WTC11 (cell line): ENCODE results near the gene RAB34. TPM values are rescaled to one million over a fixed set of nuclear protein-coding genes. Genes with fewer than 3 reads are reported as not detected.
A peak's percentile ranks its signal among the peaks of the same experiment; 100 is the strongest.

Source experiments
- ATAC-seq: fragments of 200-7000 bp; cut with Tn5 transposase; 2 replicates; pipeline ENCODE4 v1.10.0; 2021; ENCODE audit warnings: mild to moderate bottlenecking, moderate library complexity
- CTCF ChIA-PET: fragments of 300-600 bp; sonication (Branson Sonifier 250); formaldehyde crosslinking; loops from one replicate; lab custom pipeline; 2021; ENCODE audit warnings: antibody characterized with exemption; lab: Charles Lee
- POLR2A ChIA-PET: fragments of 350-600 bp; sonication (Branson Sonifier 250); formaldehyde crosslinking; loops from one replicate; lab custom pipeline; 2021; ENCODE audit warnings: antibody characterized with exemption; lab: Charles Lee
- DNase-seq: peaks from one replicate; pipeline ENCODE4 v3.0.0; 2021; ENCODE audit warnings: low spot score
- H3K27ac Mint-ChIP-seq: 2 replicates; pipeline ENCODE4 v1.8.0; 2021; ENCODE audit warnings: mixed read lengths
- H3K27me3 Mint-ChIP-seq: 2 replicates; pipeline ENCODE4 v1.8.0; 2021; ENCODE audit warnings: low read depth, mild to moderate bottlenecking, moderate library complexity, mixed read lengths
- H3K36me3 Mint-ChIP-seq: 2 replicates; pipeline ENCODE4 v1.8.0; 2021; ENCODE audit warnings: mixed read lengths
- H3K4me1 Mint-ChIP-seq: 2 replicates; pipeline ENCODE4 v1.8.0; 2022; ENCODE audit warnings: mixed read lengths
- H3K4me3 Mint-ChIP-seq: 2 replicates; pipeline ENCODE4 v1.8.0; 2021; ENCODE audit warnings: mild to moderate bottlenecking, moderate library complexity, mixed read lengths
- H3K9me3 Mint-ChIP-seq: 2 replicates; pipeline ENCODE4 v1.8.0; 2021; ENCODE audit warnings: mixed read lengths
- CDX4 ChIP-seq: fragments of 250-450 bp; sonication (Bioruptor Pico); IDR thresholded peaks from 2 replicates; pipeline ENCODE4 v1.9.0; 2021; ENCODE audit warnings: moderate library complexity, mild to moderate bottlenecking, inconsistent platforms, borderline replicate concordance
- ELF4 ChIP-seq: sonication (generic); formaldehyde crosslinking; IDR thresholded peaks from 2 replicates; pipeline ENCODE4 v1.8.1; 2022; ENCODE audit warnings: low read depth, mild to moderate bottlenecking, moderate library complexity, missing genetic modification reagents
- ERG ChIP-seq: fragments of 250-450 bp; sonication (Bioruptor Pico); IDR thresholded peaks from 2 replicates; pipeline ENCODE4 v1.8.0; 2021; ENCODE audit warnings: mild to moderate bottlenecking
- FOXP1 ChIP-seq: sonication (generic); formaldehyde crosslinking; IDR thresholded peaks from 2 replicates; pipeline ENCODE4 v1.8.0; 2022; ENCODE audit warnings: missing genetic modification reagents, mild to moderate bottlenecking, moderate library complexity, borderline replicate concordance
- OVOL2 ChIP-seq: fragments of 250-450 bp; sonication (Bioruptor Pico); IDR thresholded peaks from 2 replicates; pipeline ENCODE4 v1.9.0; 2021; ENCODE audit warnings: mild to moderate bottlenecking, borderline replicate concordance
- RORB ChIP-seq: fragments of 250-450 bp; sonication (Bioruptor Pico); IDR thresholded peaks from 2 replicates; pipeline ENCODE4 v1.9.0; 2021; ENCODE audit warnings: mild to moderate bottlenecking
- TCF7 ChIP-seq: sonication (generic); formaldehyde crosslinking; IDR thresholded peaks from 2 replicates; pipeline ENCODE4 v1.8.0; 2022; ENCODE audit warnings: mild to moderate bottlenecking, low read depth, missing genetic modification reagents, moderate library complexity
- TEAD1 ChIP-seq: sonication (generic); formaldehyde crosslinking; IDR thresholded peaks from 2 replicates; pipeline ENCODE4 v1.8.0; 2022; ENCODE audit warnings: mild to moderate bottlenecking, missing genetic modification reagents
- TP53 ChIP-seq: sonication (generic); formaldehyde crosslinking; IDR thresholded peaks from 2 replicates; pipeline ENCODE4 v1.8.1; 2023; ENCODE audit warnings: mild to moderate bottlenecking, missing genetic modification reagents
- ZNF219 ChIP-seq: sonication (generic); formaldehyde crosslinking; IDR thresholded peaks from 2 replicates; pipeline ENCODE4 v1.8.0; 2023; ENCODE audit warnings: missing genetic modification reagents, mild to moderate bottlenecking, borderline replicate concordance
- ZNF671 ChIP-seq: fragments of 250-450 bp; sonication (Bioruptor Pico); IDR thresholded peaks from 2 replicates; pipeline ENCODE4 v1.8.0; 2021; ENCODE audit warnings: mild to moderate bottlenecking
- total RNA-seq: library from RNA; stranded (reverse); gene quantifications from 3 replicates; pipeline ENCODE4 v1.2.3, GENCODE V29; 2021
- TF ChIP-seq, protein P1 (sequence below): sonication (generic); formaldehyde crosslinking; IDR thresholded peaks from 2 replicates; pipeline ENCODE4 v1.8.0; 2022; ENCODE audit warnings: mild to moderate bottlenecking, missing genetic modification reagents
- TF ChIP-seq, protein P2 (sequence below): sonication (generic); formaldehyde crosslinking; IDR thresholded peaks from 2 replicates; pipeline ENCODE4 v1.8.0; 2023; ENCODE audit warnings: mild to moderate bottlenecking, missing genetic modification reagents
- TF ChIP-seq, protein P3 (sequence below): sonication (generic); formaldehyde crosslinking; IDR thresholded peaks from 2 replicates; pipeline ENCODE4 v1.8.1; 2023; ENCODE audit warnings: mild to moderate bottlenecking, missing genetic modification reagents

RAB34 gene
- total RNA-seq, 1 experiment from 2014 or later, result 181 TPM

GRCh38 chr17:28717578-28718332, at the start of gene RAB34 (continued):
- TF ChIP-seq, protein P1, sequence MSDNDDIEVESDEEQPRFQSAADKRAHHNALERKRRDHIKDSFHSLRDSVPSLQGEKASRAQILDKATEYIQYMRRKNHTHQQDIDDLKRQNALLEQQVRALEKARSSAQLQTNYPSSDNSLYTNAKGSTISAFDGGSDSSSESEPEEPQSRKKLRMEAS (CRISPR knock-in tag), result peak; percentile 58; the same call in 1 of the 2 replicates
- TF ChIP-seq TEAD1 (CRISPR knock-in tag), result peak; percentile 17; the same call in 1 of the 2 replicates
- TF ChIP-seq, protein P2, sequence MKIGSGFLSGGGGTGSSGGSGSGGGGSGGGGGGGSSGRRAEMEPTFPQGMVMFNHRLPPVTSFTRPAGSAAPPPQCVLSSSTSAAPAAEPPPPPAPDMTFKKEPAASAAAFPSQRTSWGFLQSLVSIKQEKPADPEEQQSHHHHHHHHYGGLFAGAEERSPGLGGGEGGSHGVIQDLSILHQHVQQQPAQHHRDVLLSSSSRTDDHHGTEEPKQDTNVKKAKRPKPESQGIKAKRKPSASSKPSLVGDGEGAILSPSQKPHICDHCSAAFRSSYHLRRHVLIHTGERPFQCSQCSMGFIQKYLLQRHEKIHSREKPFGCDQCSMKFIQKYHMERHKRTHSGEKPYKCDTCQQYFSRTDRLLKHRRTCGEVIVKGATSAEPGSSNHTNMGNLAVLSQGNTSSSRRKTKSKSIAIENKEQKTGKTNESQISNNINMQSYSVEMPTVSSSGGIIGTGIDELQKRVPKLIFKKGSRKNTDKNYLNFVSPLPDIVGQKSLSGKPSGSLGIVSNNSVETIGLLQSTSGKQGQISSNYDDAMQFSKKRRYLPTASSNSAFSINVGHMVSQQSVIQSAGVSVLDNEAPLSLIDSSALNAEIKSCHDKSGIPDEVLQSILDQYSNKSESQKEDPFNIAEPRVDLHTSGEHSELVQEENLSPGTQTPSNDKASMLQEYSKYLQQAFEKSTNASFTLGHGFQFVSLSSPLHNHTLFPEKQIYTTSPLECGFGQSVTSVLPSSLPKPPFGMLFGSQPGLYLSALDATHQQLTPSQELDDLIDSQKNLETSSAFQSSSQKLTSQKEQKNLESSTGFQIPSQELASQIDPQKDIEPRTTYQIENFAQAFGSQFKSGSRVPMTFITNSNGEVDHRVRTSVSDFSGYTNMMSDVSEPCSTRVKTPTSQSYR (CRISPR knock-in tag), result 0 out of 2 replicates have a peak, but pooled peaks have one; percentile 76

- Mint-ChIP-seq H3K27me3 (no peaks in the 10 kb centered on the region), H3K4me3 (no peak overlapping the region), H3K4me1 (peaks cover 55% of the 10 kb centered on the region), H3K9me3 (no peaks in the 10 kb centered on the region), H3K36me3 (peaks cover 20% of the 10 kb centered on the region), H3K27ac (peak overlapping the region; percentile 78)
- ChIA-PET POLR2A (no interaction called here), CTCF (interaction anchor here (1.3 to 6.5 kb wide), 13 partner anchors 9 to 411 kb away, joined by 3 to 147 read pairs (median 36); partner anchors contain the start of genes FAM222B, NEK8, PHF12 and TLCD1)
- no peak for ATAC-seq
- TF ChIP-seq ZNF219 (CRISPR knock-in tag) (no peak), CDX4 (CRISPR knock-in tag) (no peak), ELF4 (no peak), TP53 (no peak), TCF7 (CRISPR knock-in tag) (no peak), RORB (CRISPR knock-in tag) (no peak), FOXP1 (no peak), ZNF671 (no peak), OVOL2 (CRISPR knock-in tag) (no peak), ERG (CRISPR knock-in tag) (no peak)
- TF ChIP-seq, protein P3, sequence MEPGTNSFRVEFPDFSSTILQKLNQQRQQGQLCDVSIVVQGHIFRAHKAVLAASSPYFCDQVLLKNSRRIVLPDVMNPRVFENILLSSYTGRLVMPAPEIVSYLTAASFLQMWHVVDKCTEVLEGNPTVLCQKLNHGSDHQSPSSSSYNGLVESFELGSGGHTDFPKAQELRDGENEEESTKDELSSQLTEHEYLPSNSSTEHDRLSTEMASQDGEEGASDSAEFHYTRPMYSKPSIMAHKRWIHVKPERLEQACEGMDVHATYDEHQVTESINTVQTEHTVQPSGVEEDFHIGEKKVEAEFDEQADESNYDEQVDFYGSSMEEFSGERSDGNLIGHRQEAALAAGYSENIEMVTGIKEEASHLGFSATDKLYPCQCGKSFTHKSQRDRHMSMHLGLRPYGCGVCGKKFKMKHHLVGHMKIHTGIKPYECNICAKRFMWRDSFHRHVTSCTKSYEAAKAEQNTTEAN (CRISPR knock-in tag), result no peak
- TF ChIP-seq, protein P2 (CRISPR knock-in tag), result no peak
- DNase-seq, result no peak
These were observed 47.4 kb upstream of the RAB34 start for GRCh38 chr17:28765038-28765437.
